ENCODE results near the gene USP47.

The USP47 gene

GRCh38 chr11:11946180-11946579 is 104.4 kb downstream of the USP47 start:
- ChIA-PET POLR2A (no interaction called here), CTCF (interaction anchor here (0.6 to 2.7 kb wide), 5 partner anchors 14 to 336 kb away, joined by 3 to 9 read pairs (median 4); no protein-coding TSS in a partner anchor)
- H3K4me1 ChIP-seq (ENCODE audit: control insufficient read depth, insufficient read depth, low read length) = no peaks in the 10 kb centered on the region
- no peak overlapping the region for H3K4me3 ChIP-seq (ENCODE audit: low read depth, low read length)
- TF ChIP-seq ZNF610 (tag by site-specific recombination; IDR thresholded peaks at IDR 0.05; ENCODE audit: borderline replicate concordance) (no peak), ZNF114 (tag by site-specific recombination; IDR thresholded peaks at IDR 0.05) (no peak), ZNF791 (tag by site-specific recombination; IDR thresholded peaks at IDR 0.05) (no peak), ZFP37 (tag by site-specific recombination; IDR thresholded peaks at IDR 0.05) (no peak), ZNF155 (tag by site-specific recombination; IDR thresholded peaks at IDR 0.05) (no peak), ZNF600 (tag by site-specific recombination; IDR thresholded peaks at IDR 0.05) (no peak), ZNF366 (tag by site-specific recombination; conservative IDR thresholded peaks at IDR 0.05) (no peak), ZNF670 (tag by site-specific recombination; IDR thresholded peaks at IDR 0.05; ENCODE audit: low read depth) (no peak)
- TF ChIP-seq, protein P1, sequence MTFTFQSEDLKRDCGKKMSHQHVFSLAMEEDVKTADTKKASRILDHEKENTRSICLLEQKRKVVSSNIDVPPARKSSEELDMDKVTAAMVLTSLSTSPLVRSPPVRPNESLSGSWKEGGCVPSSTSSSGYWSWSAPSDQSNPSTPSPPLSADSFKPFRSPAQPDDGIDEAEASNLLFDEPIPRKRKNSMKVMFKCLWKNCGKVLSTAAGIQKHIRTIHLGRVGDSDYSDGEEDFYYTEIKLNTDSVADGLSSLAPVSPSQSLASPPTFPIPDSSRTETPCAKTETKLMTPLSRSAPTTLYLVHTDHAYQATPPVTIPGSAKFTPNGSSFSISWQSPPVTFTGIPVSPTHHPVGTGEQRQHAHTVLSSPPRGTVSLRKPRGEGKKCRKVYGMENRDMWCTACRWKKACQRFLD (tag by site-specific recombination; IDR thresholded peaks at IDR 0.05) = no peak
- TF ChIP-seq, protein P2, sequence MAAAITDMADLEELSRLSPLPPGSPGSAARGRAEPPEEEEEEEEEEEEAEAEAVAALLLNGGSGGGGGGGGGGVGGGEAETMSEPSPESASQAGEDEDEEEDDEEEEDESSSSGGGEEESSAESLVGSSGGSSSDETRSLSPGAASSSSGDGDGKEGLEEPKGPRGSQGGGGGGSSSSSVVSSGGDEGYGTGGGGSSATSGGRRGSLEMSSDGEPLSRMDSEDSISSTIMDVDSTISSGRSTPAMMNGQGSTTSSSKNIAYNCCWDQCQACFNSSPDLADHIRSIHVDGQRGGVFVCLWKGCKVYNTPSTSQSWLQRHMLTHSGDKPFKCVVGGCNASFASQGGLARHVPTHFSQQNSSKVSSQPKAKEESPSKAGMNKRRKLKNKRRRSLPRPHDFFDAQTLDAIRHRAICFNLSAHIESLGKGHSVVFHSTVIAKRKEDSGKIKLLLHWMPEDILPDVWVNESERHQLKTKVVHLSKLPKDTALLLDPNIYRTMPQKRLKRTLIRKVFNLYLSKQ (tag by site-specific recombination; IDR thresholded peaks at IDR 0.05; ENCODE audit: borderline replicate concordance) = no peak
- H3K9me3 ChIP-seq (ENCODE audit: control insufficient read depth, insufficient read depth, low read depth, low read length) = no peaks in the 10 kb centered on the region
- no peak overlapping the region for H3K27ac ChIP-seq (ENCODE audit: extremely low read depth, low read depth, low read length)
- H3K36me3 ChIP-seq (ENCODE audit: control insufficient read depth in 2 of 2, insufficient read depth in 1 of 2, low read length in 2 of 2) = peaks cover 0 to 76% of the 10 kb centered on the region in 2 experiments; a peak in 2 of 3 replicates

GRCh38 chr11:11946878-11947277 is 105.1 kb downstream of the USP47 start:
- H3K36me3 ChIP-seq (ENCODE audit: control insufficient read depth in 2 of 2, insufficient read depth in 1 of 2, low read length in 2 of 2) = peaks cover 0 to 78% of the 10 kb centered on the region in 2 experiments; a peak in 2 of 3 replicates
- POLR2A ChIA-PET = no interaction called here
- TF ChIP-seq ZNF175 (tag by site-specific recombination; IDR thresholded peaks at IDR 0.05) = no peak
- TF ChIP-seq ZBTB8A (tag by site-specific recombination; IDR thresholded peaks at IDR 0.05) = no peak
- no peak for TF ChIP-seq SP2 (tag by site-specific recombination; IDR thresholded peaks at IDR 0.05)
- TF ChIP-seq ZNF2 (tag by site-specific recombination; IDR thresholded peaks at IDR 0.05) = no peak
- TF ChIP-seq ZNF23 (tag by site-specific recombination; IDR thresholded peaks at IDR 0.05; ENCODE audit: borderline replicate concordance) = no peak
- no peak for TF ChIP-seq ZNF335 (tag by site-specific recombination; conservative IDR thresholded peaks at IDR 0.05)
- TF ChIP-seq ZNF239 (tag by site-specific recombination; IDR thresholded peaks at IDR 0.05) = no peak
- TF ChIP-seq ZNF311 (tag by site-specific recombination; IDR thresholded peaks at IDR 0.05; ENCODE audit: borderline replicate concordance) = no peak
- TF ChIP-seq, protein P3, sequence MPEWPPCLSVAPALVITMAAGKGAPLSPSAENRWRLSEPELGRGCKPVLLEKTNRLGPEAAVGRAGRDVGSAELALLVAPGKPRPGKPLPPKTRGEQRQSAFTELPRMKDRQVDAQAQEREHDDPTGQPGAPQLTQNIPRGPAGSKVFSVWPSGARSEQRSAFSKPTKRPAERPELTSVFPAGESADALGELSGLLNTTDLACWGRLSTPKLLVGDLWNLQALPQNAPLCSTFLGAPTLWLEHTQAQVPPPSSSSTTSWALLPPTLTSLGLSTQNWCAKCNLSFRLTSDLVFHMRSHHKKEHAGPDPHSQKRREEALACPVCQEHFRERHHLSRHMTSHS (tag by site-specific recombination; IDR thresholded peaks at IDR 0.05) = no peak
- TF ChIP-seq, protein P4, sequence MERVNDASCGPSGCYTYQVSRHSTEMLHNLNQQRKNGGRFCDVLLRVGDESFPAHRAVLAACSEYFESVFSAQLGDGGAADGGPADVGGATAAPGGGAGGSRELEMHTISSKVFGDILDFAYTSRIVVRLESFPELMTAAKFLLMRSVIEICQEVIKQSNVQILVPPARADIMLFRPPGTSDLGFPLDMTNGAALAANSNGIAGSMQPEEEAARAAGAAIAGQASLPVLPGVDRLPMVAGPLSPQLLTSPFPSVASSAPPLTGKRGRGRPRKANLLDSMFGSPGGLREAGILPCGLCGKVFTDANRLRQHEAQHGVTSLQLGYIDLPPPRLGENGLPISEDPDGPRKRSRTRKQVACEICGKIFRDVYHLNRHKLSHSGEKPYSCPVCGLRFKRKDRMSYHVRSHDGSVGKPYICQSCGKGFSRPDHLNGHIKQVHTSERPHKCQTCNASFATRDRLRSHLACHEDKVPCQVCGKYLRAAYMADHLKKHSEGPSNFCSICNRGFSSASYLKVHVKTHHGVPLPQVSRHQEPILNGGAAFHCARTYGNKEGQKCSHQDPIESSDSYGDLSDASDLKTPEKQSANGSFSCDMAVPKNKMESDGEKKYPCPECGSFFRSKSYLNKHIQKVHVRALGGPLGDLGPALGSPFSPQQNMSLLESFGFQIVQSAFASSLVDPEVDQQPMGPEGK (tag by site-specific recombination; IDR thresholded peaks at IDR 0.05) = no peak
- TF ChIP-seq, protein P1 (tag by site-specific recombination; IDR thresholded peaks at IDR 0.05) = no peak
- TF ChIP-seq ZNF350 (tag by site-specific recombination; IDR thresholded peaks at IDR 0.05) = no peak
- TF ChIP-seq, protein P5, sequence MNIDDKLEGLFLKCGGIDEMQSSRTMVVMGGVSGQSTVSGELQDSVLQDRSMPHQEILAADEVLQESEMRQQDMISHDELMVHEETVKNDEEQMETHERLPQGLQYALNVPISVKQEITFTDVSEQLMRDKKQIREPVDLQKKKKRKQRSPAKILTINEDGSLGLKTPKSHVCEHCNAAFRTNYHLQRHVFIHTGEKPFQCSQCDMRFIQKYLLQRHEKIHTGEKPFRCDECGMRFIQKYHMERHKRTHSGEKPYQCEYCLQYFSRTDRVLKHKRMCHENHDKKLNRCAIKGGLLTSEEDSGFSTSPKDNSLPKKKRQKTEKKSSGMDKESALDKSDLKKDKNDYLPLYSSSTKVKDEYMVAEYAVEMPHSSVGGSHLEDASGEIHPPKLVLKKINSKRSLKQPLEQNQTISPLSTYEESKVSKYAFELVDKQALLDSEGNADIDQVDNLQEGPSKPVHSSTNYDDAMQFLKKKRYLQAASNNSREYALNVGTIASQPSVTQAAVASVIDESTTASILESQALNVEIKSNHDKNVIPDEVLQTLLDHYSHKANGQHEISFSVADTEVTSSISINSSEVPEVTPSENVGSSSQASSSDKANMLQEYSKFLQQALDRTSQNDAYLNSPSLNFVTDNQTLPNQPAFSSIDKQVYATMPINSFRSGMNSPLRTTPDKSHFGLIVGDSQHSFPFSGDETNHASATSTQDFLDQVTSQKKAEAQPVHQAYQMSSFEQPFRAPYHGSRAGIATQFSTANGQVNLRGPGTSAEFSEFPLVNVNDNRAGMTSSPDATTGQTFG (tag by site-specific recombination; IDR thresholded peaks at IDR 0.05; ENCODE audit: borderline replicate concordance) = no peak
- no peak for TF ChIP-seq ZNF707 (tag by site-specific recombination; IDR thresholded peaks at IDR 0.05)
- no peak for TF ChIP-seq ZNF132 (tag by site-specific recombination; IDR thresholded peaks at IDR 0.05; ENCODE audit: borderline replicate concordance)
- no peak for TF ChIP-seq ZNF677 (tag by site-specific recombination; IDR thresholded peaks at IDR 0.05)

More at GRCh38 chr11:11946878-11947277, 105.1 kb downstream of the USP47 start:
- no peak overlapping the region for H3K27ac ChIP-seq (ENCODE audit: extremely low read depth, low read depth, low read length)
- H3K4me1 ChIP-seq (ENCODE audit: control insufficient read depth, insufficient read depth, low read length) = no peaks in the 10 kb centered on the region
- H3K9me3 ChIP-seq (ENCODE audit: control insufficient read depth, insufficient read depth, low read depth, low read length) = no peaks in the 10 kb centered on the region
- H3K4me3 ChIP-seq (ENCODE audit: low read depth, low read length) = no peak overlapping the region
- CTCF ChIA-PET = interaction anchor here (0.6 to 2.7 kb wide), 5 partner anchors 15 to 335 kb away, joined by 3 to 13 read pairs (median 4); no protein-coding TSS in a partner anchor

Measured in HEK293 (cell line).